ENCODE data around the gene MYO15A. TPM values are rescaled to one million over a fixed set of nuclear protein-coding genes. Genes with fewer than 3 reads are reported as not detected.

The MYO15A gene
- polyA plus RNA-seq, 3 donors = 0.31 to 4.4 (median 0.56) TPM

DNA sequence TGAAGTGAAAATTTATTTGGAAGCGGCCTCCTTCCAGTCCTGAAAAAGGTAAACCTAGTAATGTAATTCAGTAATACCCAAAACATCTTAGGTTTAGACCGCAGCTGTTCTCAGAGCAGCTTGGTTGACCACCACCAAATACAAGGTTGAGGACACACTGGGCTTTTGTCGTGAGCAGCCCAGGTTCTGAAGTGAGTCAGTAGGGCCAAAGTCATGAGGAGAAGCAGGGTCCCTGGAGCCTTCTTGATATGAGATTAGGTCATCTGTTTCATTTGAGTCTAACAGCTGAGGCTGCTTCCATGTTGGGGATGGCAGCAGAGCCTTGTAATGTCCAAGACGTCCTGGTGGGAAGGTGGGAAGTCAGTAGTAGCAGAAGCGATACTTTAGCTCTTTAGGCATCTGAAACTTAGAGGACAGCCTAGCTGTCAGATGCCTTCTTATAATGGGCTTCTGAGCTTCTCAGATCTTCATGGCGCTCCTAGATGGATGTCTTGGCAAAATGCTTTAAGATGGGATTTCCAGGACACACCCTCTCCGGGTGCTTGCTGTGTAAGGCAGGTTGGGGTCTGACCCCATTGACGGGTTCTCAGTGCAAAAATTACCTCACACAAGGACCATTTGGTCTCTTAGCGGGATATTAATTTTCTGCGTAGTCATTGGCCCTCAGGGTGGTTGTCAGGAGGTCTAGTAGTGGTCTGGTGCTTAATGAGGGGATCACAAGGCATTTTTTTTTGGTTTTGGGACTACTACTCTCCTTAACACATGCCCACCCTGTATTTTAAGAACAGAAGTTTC, 77.5 kb downstream of the MYO15A start:
- H3K4me2 ChIP-seq (replicated peaks; ENCODE audit: extremely low read depth, low read length, poor library complexity, severe bottlenecking) = peak overlapping the region; percentile 95
- H3K27me3 ChIP-seq (ENCODE audit: control insufficient read depth in 2 of 2, insufficient read depth in 2 of 2, low read length in 2 of 2) = no peaks in the 10 kb centered on the region
- TF ChIP-seq, protein P1, sequence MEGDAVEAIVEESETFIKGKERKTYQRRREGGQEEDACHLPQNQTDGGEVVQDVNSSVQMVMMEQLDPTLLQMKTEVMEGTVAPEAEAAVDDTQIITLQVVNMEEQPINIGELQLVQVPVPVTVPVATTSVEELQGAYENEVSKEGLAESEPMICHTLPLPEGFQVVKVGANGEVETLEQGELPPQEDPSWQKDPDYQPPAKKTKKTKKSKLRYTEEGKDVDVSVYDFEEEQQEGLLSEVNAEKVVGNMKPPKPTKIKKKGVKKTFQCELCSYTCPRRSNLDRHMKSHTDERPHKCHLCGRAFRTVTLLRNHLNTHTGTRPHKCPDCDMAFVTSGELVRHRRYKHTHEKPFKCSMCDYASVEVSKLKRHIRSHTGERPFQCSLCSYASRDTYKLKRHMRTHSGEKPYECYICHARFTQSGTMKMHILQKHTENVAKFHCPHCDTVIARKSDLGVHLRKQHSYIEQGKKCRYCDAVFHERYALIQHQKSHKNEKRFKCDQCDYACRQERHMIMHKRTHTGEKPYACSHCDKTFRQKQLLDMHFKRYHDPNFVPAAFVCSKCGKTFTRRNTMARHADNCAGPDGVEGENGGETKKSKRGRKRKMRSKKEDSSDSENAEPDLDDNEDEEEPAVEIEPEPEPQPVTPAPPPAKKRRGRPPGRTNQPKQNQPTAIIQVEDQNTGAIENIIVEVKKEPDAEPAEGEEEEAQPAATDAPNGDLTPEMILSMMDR (IDR thresholded peaks at IDR 0.05) = no peak
- WGBS (ENCODE audit: insufficient coverage) = 60% methylated on average over 3 of the region's 10 CpGs
- H3K79me2 ChIP-seq (ENCODE audit: insufficient read depth, low read length) = peaks cover 73% of the 10 kb centered on the region
- no peaks in the 10 kb centered on the region for H3K9me3 Mint-ChIP-seq
- intact Hi-C loops (cut with micrococcal nuclease) = loop anchor here (5.0 kb wide), 2 partner anchors 34 to 39 kb away; no protein-coding TSS in a partner anchor
- peaks cover 31 to 42% of the 10 kb centered on the region in 2 donors for H3K36me3 Mint-ChIP-seq
- H3K27ac ChIP-seq (ENCODE audit: low read depth in 1 of 2, low read length in 2 of 2) = peak overlapping the region in 1 of 2 donors; percentile 96
- H3K4me1 ChIP-seq (ENCODE audit: control insufficient read depth in 1 of 2, insufficient read depth in 2 of 2, low read length in 2 of 2) = peaks cover 50 to 69% of the 10 kb centered on the region in 2 donors
- H3K4me1 Mint-ChIP-seq = peaks cover 65% of the 10 kb centered on the region
- peak overlapping the region in 2 of 3 experiments; percentile 83 to 86 for H3K4me3 ChIP-seq (replicated peaks in 1 of 3; ENCODE audit: low read depth in 2 of 3, low read length in 3 of 3)
- peaks cover 10 to 42% of the 10 kb centered on the region in 2 donors for H3K36me3 ChIP-seq (replicated peaks in 1 of 2; ENCODE audit: control insufficient read depth in 1 of 2, insufficient read depth in 2 of 2, low read length in 2 of 2)
- no peaks in the 10 kb centered on the region for H3K9me3 ChIP-seq (replicated peaks in 1 of 2; ENCODE audit: control insufficient read depth in 1 of 2, insufficient read depth in 1 of 2, low read length in 2 of 2)
- no peak overlapping the region for H2AFZ ChIP-seq (ENCODE audit: insufficient read depth, low read depth, low read length, poor library complexity, severe bottlenecking)
- H3K27ac Mint-ChIP-seq = peak overlapping the region; percentile 16 to 97 (median 83)
- H3K9ac ChIP-seq (ENCODE audit: insufficient read depth, low read length, poor library complexity, severe bottlenecking) = peak overlapping the region; percentile 96
- peak in 2 of 3 donors; percentile 6 to 35 for DNase-seq
- peaks cover 68% of the 10 kb centered on the region for H4K20me1 ChIP-seq (ENCODE audit: insufficient read depth, low read length)
- H3K4me3 Mint-ChIP-seq = peak overlapping the region; percentile 88 to 94
- no peaks in the 10 kb centered on the region for H3K27me3 Mint-ChIP-seq (ENCODE audit: low read depth in 3 of 3)

DNA sequence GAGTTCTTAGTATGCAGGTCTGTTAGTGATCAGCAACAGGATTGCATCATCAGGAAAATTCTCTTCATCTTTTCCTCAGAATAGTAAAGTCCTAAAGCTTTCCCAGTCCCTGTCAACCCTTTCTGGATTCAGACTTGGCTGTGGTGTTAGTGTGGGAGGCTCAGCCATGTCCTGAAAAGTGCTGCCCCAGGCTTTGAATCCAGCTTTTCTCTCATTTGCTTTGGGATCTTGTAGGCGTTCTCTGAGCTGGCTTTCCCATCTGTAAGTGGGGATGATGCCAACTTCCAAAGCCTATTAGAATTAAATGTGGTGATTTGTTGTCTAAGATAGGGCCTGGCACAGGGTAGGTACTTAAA, 78.0 kb downstream of the MYO15A start:
- Histone ChIP-seq H3K9me3 (replicated peaks in 1 of 2; ENCODE audit: control insufficient read depth in 1 of 2, insufficient read depth in 1 of 2, low read length in 2 of 2) (no peaks in the 10 kb centered on the region), H3K4me3 (replicated peaks in 1 of 3; ENCODE audit: low read depth in 2 of 3, low read length in 3 of 3) (peak overlapping the region in 1 of 3 experiments; percentile 83), H3K27ac (ENCODE audit: low read depth in 1 of 2, low read length in 2 of 2) (peak overlapping the region in 1 of 2 donors; percentile 96), H3K4me1 (ENCODE audit: control insufficient read depth in 1 of 2, insufficient read depth in 2 of 2, low read length in 2 of 2) (peaks cover 50 to 69% of the 10 kb centered on the region in 2 donors), H3K36me3 (replicated peaks in 1 of 2; ENCODE audit: control insufficient read depth in 1 of 2, insufficient read depth in 2 of 2, low read length in 2 of 2) (peaks cover 12 to 48% of the 10 kb centered on the region in 2 donors), H2AFZ (ENCODE audit: insufficient read depth, low read depth, low read length, poor library complexity, severe bottlenecking) (no peak overlapping the region), H3K9ac (ENCODE audit: insufficient read depth, low read length, poor library complexity, severe bottlenecking) (peak overlapping the region; percentile 38), H3K79me2 (ENCODE audit: insufficient read depth, low read length) (peaks cover 79% of the 10 kb centered on the region), H3K4me2 (replicated peaks; ENCODE audit: extremely low read depth, low read length, poor library complexity, severe bottlenecking) (peak overlapping the region; percentile 95), H3K27me3 (ENCODE audit: control insufficient read depth in 2 of 2, insufficient read depth in 2 of 2, low read length in 2 of 2) (no peaks in the 10 kb centered on the region), H4K20me1 (ENCODE audit: insufficient read depth, low read length) (peaks cover 74% of the 10 kb centered on the region)
- intact Hi-C loops (cut with micrococcal nuclease) = loop anchor here (5.0 kb wide), 2 partner anchors 34 to 39 kb away; no protein-coding TSS in a partner anchor
- Mint-ChIP-seq H3K4me1 (peaks cover 71% of the 10 kb centered on the region), H3K36me3 (peaks cover 34 to 47% of the 10 kb centered on the region in 2 donors), H3K9me3 (no peaks in the 10 kb centered on the region), H3K27me3 (ENCODE audit: low read depth in 3 of 3) (no peaks in the 10 kb centered on the region), H3K27ac (peak overlapping the region in 4 of 7 donors; percentile 83 to 97 (median 86)), H3K4me3 (peak overlapping the region; percentile 58 to 94)
- TF ChIP-seq, protein P1 (IDR thresholded peaks at IDR 0.05) = no peak
- DNase-seq = no peak
- no CpG with 5 or more reads among the region's 1 CpG for WGBS (ENCODE audit: insufficient coverage)

Data from CD14-positive monocyte (primary cell).